ENCODE data around the gene HOXC9.

GRCh38 chr12:53990311-53991076 lies 9.5 kb upstream of the HOXC9 start:
- no peak for TF ChIP-seq CTCF (IDR thresholded peaks at IDR 0.05)
- no peak for TF ChIP-seq POLR2A (IDR thresholded peaks at IDR 0.05)
